Osteoblast (primary cell): Measurements from ENCODE around the gene TNFAIP8L1. TPM values are rescaled to one million over a fixed set of nuclear protein-coding genes. Genes with fewer than 3 reads are reported as not detected.

Source experiments
- DNase-seq: peaks from one replicate; pipeline ENCODE4 v3.0.0; 2011; ENCODE audit warnings: low spot score, mixed read lengths; ENCODE audit not compliant: insufficient read length; ENCODE audit errors: missing footprints
- H2AFZ ChIP-seq: 2 replicates; pipeline ENCODE4 v1.6.0; 2011; ENCODE audit warnings: mild to moderate bottlenecking, low read length
- H3K27ac ChIP-seq: 2 replicates; pipeline ENCODE4 v1.5.1; 2011; ENCODE audit warnings: mild to moderate bottlenecking, low read depth, low read length, moderate library complexity
- H3K27me3 ChIP-seq: 2 replicates; pipeline ENCODE4 v1.6.0; 2012; ENCODE audit warnings: mild to moderate bottlenecking, control low read depth, inconsistent platforms, low read length, moderate library complexity; ENCODE audit not compliant: insufficient read depth
- H3K36me3 ChIP-seq: 2 replicates; pipeline ENCODE4 v1.5.1; 2011; ENCODE audit warnings: mild to moderate bottlenecking, low read length, control low read depth, moderate library complexity; ENCODE audit not compliant: insufficient read depth
- H3K4me1 ChIP-seq: 2 replicates; pipeline ENCODE4 v1.5.1; 2011; ENCODE audit warnings: mild to moderate bottlenecking, low read length, control low read depth, moderate library complexity; ENCODE audit not compliant: insufficient read depth
- H3K4me2 ChIP-seq: 2 replicates; pipeline ENCODE4 v1.6.0; 2011; ENCODE audit warnings: mild to moderate bottlenecking, low read length; ENCODE audit not compliant: insufficient read depth
- H3K4me3 ChIP-seq: fragments of 200-600 bp; sonication (generic); 3 replicates; pipeline ENCODE4 v1.5.1; 2012; ENCODE audit warnings: mild to moderate bottlenecking, low read length, inconsistent platforms; ENCODE audit not compliant: insufficient read depth
- H3K79me2 ChIP-seq: 2 replicates; pipeline ENCODE4 v1.6.0; 2012; ENCODE audit warnings: mild to moderate bottlenecking, low read length, control low read depth, inconsistent platforms; ENCODE audit not compliant: insufficient read depth
- H3K9me3 ChIP-seq: 2 replicates; pipeline ENCODE4 v1.5.1; 2011; ENCODE audit warnings: low read depth, low read length, control low read depth
- H4K20me1 ChIP-seq: 2 replicates; pipeline ENCODE4 v1.6.0; 2012; ENCODE audit warnings: mild to moderate bottlenecking, low read length, control low read depth; ENCODE audit not compliant: insufficient read depth
- CTCF ChIP-seq: IDR thresholded peaks from 2 replicates; pipeline ENCODE4 v1.5.1; 2011; ENCODE audit warnings: mild to moderate bottlenecking, low read depth, low read length, moderate library complexity; ENCODE audit errors: extremely low read depth
- total RNA-seq: library from RNA; depleted of rRNA; stranded (reverse); fragments of >200 nt; gene quantifications from 2 replicates; pipeline ENCODE4 v1.2.3, GENCODE V29; 2012

TNFAIP8L1 gene
- total RNA-seq, 1 donor, result 1.8 TPM

- Histone ChIP-seq H3K4me2 (no peak overlapping the region), H3K36me3 (no peaks in the 10 kb centered on the region), H3K27ac (no peak overlapping the region), H2AFZ (no peak overlapping the region), H3K4me1 (no peaks in the 10 kb centered on the region), H3K9me3 (no peaks in the 10 kb centered on the region), H3K79me2 (no peaks in the 10 kb centered on the region), H3K27me3 (peaks cover 14% of the 10 kb centered on the region), H3K4me3 (no peak overlapping the region), H4K20me1 (no peaks in the 10 kb centered on the region)
- no peak for TF ChIP-seq CTCF
- DNase-seq, result no peak
Measured at GRCh38 chr19:4598712-4599111, 40.6 kb upstream of the TNFAIP8L1 start.

GRCh38 chr19:4600082-4600481 is 39.2 kb upstream of the TNFAIP8L1 start:
- DNase-seq, result no peak
- Histone ChIP-seq H2AFZ (no peak overlapping the region), H4K20me1 (no peaks in the 10 kb centered on the region), H3K4me1 (no peaks in the 10 kb centered on the region), H3K4me2 (no peak overlapping the region), H3K79me2 (no peaks in the 10 kb centered on the region), H3K36me3 (no peaks in the 10 kb centered on the region), H3K4me3 (no peak overlapping the region), H3K27me3 (peaks cover 14% of the 10 kb centered on the region), H3K27ac (no peak overlapping the region), H3K9me3 (no peaks in the 10 kb centered on the region)
- no peak for TF ChIP-seq CTCF

- Histone ChIP-seq H3K79me2 (no peaks in the 10 kb centered on the region), H3K4me2 (no peak overlapping the region), H2AFZ (no peak overlapping the region), H3K36me3 (no peaks in the 10 kb centered on the region), H4K20me1 (no peaks in the 10 kb centered on the region), H3K27me3 (peaks cover 14% of the 10 kb centered on the region), H3K4me3 (no peak overlapping the region), H3K4me1 (no peaks in the 10 kb centered on the region), H3K9me3 (no peaks in the 10 kb centered on the region), H3K27ac (no peak overlapping the region)
- TF ChIP-seq CTCF, result no peak
- DNase-seq, result no peak
Measured at GRCh38 chr19:4600893-4601292, 38.4 kb upstream of the TNFAIP8L1 start.

- DNase-seq, result no peak
- TF ChIP-seq CTCF, result no peak
- Histone ChIP-seq H4K20me1 (no peaks in the 10 kb centered on the region), H3K27ac (no peak overlapping the region), H3K9me3 (no peaks in the 10 kb centered on the region), H3K4me1 (no peaks in the 10 kb centered on the region), H3K4me3 (no peak overlapping the region), H2AFZ (no peak overlapping the region), H3K27me3 (peaks cover 10% of the 10 kb centered on the region), H3K79me2 (no peaks in the 10 kb centered on the region), H3K36me3 (no peaks in the 10 kb centered on the region), H3K4me2 (no peak overlapping the region)
Measured at GRCh38 chr19:4602173-4602788, 37.0 kb upstream of the TNFAIP8L1 start.
